T47D (cell line): Measurements from ENCODE around the gene COL27A1.

ENCODE experiments used
- DNase-seq, 2 experiments: peaks; one replicate each; pipeline versions ENCODE4 v3.0.0 to v3.0.0-alpha.2; 2011 to 2012; ENCODE audit warnings: low read depth in 1 of 2, low spot score in 1 of 2
- JUND ChIP-seq: IDR thresholded peaks from 2 replicates; pipeline ENCODE4 v1.6.1; 2012; ENCODE audit warnings: low read depth
- in situ Hi-C: cut with HindIII; loops from 2 replicates; pipeline ENCODE4 v1.10.0; 2016; ENCODE audit warnings: low sequenced_read_pairs, low pct_unique_long_range_greater_than_20kb

The COL27A1 gene

GRCh38 chr9:114303571-114303970, 148.2 kb downstream of the COL27A1 start:
- in situ Hi-C loops, result no loop called here
- DNase-seq, result no peak
- TF ChIP-seq JUND, result no peak

GRCh38 chr9:114303977-114304376, 148.6 kb downstream of the COL27A1 start:
- in situ Hi-C loops, result no loop called here
- no peak for DNase-seq
- TF ChIP-seq JUND, result no peak

GRCh38 chr9:114304416-114305188, 149.3 kb downstream of the COL27A1 start:
- TF ChIP-seq JUND, result no peak
- in situ Hi-C loops, result no loop called here
- DNase-seq, result no peak

DNA sequence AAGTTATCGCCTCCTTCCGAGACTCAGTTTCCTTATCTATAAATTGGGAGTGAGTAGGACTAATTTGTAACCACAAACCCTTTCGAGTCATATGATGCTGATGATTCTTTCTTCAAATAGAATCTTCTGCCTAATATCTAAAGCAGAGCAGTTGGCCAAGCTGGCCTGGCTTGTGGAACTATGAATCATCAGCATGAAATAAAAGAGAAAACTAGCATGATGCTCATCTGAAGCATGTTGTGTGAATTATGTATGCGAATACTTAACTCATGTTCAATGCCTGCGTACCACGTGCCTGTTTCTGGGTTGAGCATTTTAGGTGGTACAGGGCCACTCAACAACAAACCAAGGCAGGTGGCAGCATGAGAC, 152.5 kb downstream of the COL27A1 start:
- no peak for TF ChIP-seq JUND
- in situ Hi-C loops, result no loop called here
- no peak for DNase-seq

- no peak for TF ChIP-seq JUND
- DNase-seq, result no peak
- in situ Hi-C loops, result no loop called here
These were observed 153.1 kb downstream of the COL27A1 start for GRCh38 chr9:114308361-114308950.

DNA sequence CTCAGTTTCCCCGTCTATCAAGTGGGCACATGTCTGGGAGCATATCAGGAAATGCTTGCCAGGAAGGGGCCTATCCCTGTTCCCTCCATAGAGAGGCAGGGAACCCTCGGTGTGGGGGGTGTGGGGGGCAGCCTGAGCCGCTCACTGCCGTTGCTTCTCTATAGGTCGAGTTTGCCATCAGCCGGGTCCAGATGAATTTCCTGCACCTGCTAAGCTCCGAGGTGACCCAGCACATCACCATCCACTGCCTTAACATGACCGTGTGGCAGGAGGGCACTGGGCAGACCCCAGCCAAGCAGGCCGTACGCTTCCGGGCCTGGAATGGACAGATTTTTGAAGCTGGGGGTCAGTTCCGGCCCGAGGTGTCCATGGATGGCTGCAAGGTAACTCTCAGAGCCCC, 153.8 kb downstream of the COL27A1 start:
- in situ Hi-C loops, result no loop called here
- TF ChIP-seq JUND, result no peak
- DNase-seq, result no peak

GRCh38 chr9:114310471-114311450, 155.4 kb downstream of the COL27A1 start:
- in situ Hi-C loops, result no loop called here
- no peak for TF ChIP-seq JUND
- DNase-seq, result no peak

- no peak for DNase-seq
- TF ChIP-seq JUND, result no peak
- in situ Hi-C loops, result no loop called here
These were observed 156.5 kb downstream of the COL27A1 start for GRCh38 chr9:114311571-114312512.

GRCh38 chr9:114312513-114312875, 157.2 kb downstream of the COL27A1 start:
- no peak for TF ChIP-seq JUND
- in situ Hi-C loops, result no loop called here
- DNase-seq, result no peak

- no peak for TF ChIP-seq JUND
- DNase-seq, result no peak
- in situ Hi-C loops, result no loop called here
These were observed 157.8 kb downstream of the COL27A1 start for GRCh38 chr9:114313186-114313585.

GRCh38 chr9:114314256-114314867, 159.0 kb downstream of the COL27A1 start:
- no peak for TF ChIP-seq JUND
- in situ Hi-C loops, result no loop called here
- DNase-seq, result no peak
